Activated naive CD4-positive, alpha-beta T cell treated with anti-CD3 and anti-CD28 coated beads, Interleukin-2, amount 10 ng/mL, durations not matched to agents 7 days and 5 days (primary cell): ENCODE data around the gene BARHL1.

Experiments used
- CTCF ChIA-PET: fragments of 350-600 bp; sonication (Branson Sonifier 250); formaldehyde crosslinking; loops from one replicate; lab custom pipeline; 2021; ENCODE audit warnings: antibody characterized with exemption; lab: Charles Lee
- DNase-seq: peaks from one replicate; pipeline ENCODE4 v3.0.0-alpha.2; 2020
- H3K27ac Mint-ChIP-seq: one replicate; pipeline ENCODE4 v1.8.0; 2021; ENCODE audit warnings: mild to moderate bottlenecking, moderate library complexity, mixed read lengths
- H3K27me3 Mint-ChIP-seq: one replicate; pipeline ENCODE4 v1.8.0; 2021; ENCODE audit warnings: mild to moderate bottlenecking, mixed read lengths
- H3K36me3 Mint-ChIP-seq: one replicate; pipeline ENCODE4 v1.8.0; 2021; ENCODE audit warnings: mixed read lengths
- H3K4me1 Mint-ChIP-seq: one replicate; pipeline ENCODE4 v1.8.0; 2021; ENCODE audit warnings: mixed read lengths
- H3K4me3 Mint-ChIP-seq: one replicate; pipeline ENCODE4 v1.8.0; 2021; ENCODE audit warnings: mild to moderate bottlenecking, moderate library complexity, mixed read lengths
- H3K9me3 Mint-ChIP-seq: one replicate; pipeline ENCODE4 v1.8.0; 2021; ENCODE audit warnings: mixed read lengths

BARHL1 gene

DNA sequence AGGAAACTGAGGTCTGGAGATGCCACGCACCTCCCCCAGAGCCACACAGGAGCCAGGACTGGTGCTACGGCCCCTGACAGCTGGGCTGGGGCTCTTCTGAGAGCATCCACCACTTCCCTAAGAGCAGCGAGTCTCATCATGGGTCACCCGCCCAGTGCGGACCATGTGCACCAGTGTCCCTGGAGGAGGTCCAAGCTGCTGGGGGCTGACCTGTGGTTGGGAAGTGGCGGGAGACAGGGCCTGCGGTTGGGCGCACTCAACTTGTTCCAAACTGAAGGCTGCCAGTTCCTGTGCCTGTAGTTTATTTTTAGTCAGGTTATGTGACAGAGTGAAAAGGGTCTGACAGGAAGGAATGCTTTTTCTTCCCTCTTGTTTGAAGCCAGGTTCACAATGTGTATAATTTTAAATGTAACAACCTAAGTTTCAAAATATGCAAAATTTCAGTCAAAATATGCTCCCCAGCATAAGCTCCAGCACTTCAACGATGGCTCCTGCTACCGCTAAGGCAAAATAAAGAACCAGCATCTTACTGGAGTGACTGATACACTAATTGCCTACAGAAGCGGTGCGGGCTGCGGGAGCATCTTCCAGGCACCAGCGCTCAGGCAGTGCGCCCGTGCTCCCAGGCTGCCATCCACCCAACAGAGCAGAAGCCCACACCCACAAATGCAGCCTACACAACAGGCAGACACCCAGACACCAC lies 14.8 kb downstream of the BARHL1 start:
- no peak for DNase-seq
- CTCF ChIA-PET = interaction anchor here (1.4 kb wide), 1 partner anchor 201 kb away, joined by 3 read pairs; no protein-coding TSS in a partner anchor
- Mint-ChIP-seq H3K4me3 (no peak overlapping the region), H3K9me3 (no peaks in the 10 kb centered on the region), H3K27me3 (peaks cover 9% of the 10 kb centered on the region), H3K27ac (no peak overlapping the region), H3K36me3 (peaks cover 3% of the 10 kb centered on the region), H3K4me1 (peaks cover 6% of the 10 kb centered on the region)

DNA sequence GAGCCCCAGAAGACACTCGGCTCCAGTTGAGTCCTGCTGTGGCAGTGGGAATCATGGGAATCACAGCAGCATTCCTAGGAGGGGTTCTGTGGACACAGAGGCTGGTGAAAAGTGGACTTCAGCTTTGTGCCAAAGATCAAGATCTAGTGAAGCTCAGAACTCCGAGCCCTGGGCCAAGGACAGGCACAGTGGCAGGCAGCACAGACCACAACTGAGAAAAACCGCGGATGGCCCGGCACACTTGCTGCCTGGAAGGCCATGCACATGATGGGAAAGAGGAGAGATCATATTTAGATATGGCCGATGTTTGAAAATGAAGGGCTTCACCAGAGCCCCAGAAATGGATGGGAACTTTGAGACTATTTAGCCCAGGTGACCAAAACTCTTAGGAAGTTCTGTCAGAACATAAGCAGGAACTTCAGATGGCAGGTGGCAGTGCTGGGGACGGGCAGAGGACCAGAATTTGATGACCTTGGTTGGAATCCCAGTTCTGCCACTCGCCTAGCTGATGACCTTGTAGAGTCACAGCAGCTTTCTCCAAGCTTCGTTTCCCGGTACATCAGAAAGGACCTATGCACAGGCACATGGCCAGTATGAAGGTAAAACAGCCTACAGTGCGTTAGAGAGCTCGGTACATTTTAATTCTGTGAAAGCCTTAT lies 18.0 kb downstream of the BARHL1 start:
- no peak overlapping the region for H3K27ac Mint-ChIP-seq
- H3K9me3 Mint-ChIP-seq = no peaks in the 10 kb centered on the region
- no peak for DNase-seq
- no peaks in the 10 kb centered on the region for H3K27me3 Mint-ChIP-seq
- H3K4me3 Mint-ChIP-seq = no peak overlapping the region
- peaks cover 12% of the 10 kb centered on the region for H3K4me1 Mint-ChIP-seq
- no peaks in the 10 kb centered on the region for H3K36me3 Mint-ChIP-seq
- CTCF ChIA-PET = interaction anchor here (0.9 kb wide), 1 partner anchor 130 kb away, joined by 3 read pairs; no protein-coding TSS in a partner anchor

DNA sequence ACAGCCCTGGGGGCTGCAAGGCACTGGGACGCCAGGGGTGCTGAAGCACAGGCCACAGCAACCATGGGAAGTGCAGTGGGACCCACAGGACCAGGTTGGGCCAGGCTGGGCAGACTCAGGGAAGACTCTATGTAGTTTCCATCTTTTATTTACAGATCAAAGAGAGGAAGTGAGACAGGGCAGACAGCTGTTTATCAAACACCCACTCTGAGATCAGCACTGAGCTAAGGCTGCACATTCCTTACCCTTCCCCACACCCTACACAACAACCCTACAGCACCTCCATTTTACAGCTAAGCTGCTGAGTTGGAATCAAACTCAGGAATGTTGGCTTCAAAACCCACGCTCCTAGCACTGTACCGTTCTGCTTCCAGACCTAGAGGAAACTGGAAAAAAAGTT lies 19.8 kb downstream of the BARHL1 start:
- Mint-ChIP-seq H3K27ac (no peak overlapping the region), H3K36me3 (peaks cover 5% of the 10 kb centered on the region), H3K27me3 (no peaks in the 10 kb centered on the region), H3K4me3 (no peak overlapping the region), H3K9me3 (no peaks in the 10 kb centered on the region), H3K4me1 (peaks cover 12% of the 10 kb centered on the region)
- CTCF ChIA-PET = interaction anchor here (0.6 to 1.3 kb wide), 2 partner anchors 11 to 197 kb away, joined by 3 to 4 read pairs; no protein-coding TSS in a partner anchor
- no peak for DNase-seq

DNA sequence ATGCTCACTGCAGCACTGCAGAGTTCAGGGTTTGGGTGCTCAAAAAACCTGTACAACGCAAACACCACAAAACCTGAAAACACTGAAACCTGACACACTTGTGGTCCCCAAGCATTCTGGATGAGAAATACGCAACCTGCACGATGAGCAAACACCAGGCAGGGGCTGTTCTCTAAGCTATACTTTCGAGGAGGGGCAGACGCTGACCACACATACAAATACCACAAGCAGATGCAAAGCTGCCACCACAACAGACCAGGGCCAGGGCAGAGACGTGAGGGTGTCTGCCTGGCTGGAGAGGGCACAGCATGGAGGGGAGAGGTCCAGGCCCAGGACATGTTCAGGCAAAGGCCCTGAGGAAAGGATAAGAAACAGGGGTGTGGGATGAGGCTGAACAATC lies 23.0 kb downstream of the BARHL1 start:
- CTCF ChIA-PET = no interaction called here
- no peak for DNase-seq
- Mint-ChIP-seq H3K27me3 (no peaks in the 10 kb centered on the region), H3K9me3 (no peaks in the 10 kb centered on the region), H3K27ac (no peak overlapping the region), H3K36me3 (peaks cover 9% of the 10 kb centered on the region), H3K4me3 (no peak overlapping the region), H3K4me1 (peaks cover 12% of the 10 kb centered on the region)

DNA sequence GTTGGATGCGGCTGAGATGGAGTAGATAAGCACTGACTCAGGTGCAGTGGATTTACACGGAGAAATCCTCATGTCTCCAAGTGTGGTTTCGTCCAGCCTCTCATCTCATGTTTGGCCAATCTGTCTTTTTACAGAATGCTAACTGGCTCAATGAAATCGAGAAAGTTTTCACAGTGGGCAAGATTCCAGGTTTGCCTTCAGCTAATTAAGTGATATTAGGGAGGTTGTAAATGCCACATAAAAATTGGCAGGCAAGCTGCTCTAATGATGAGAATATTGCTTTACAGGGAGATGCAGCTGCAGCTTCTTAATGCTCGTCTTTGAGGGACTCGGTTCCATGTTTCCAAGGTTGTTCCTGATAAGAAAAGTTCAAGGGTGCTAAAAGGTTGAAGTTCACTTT lies 23.7 kb downstream of the BARHL1 start:
- Mint-ChIP-seq H3K9me3 (no peaks in the 10 kb centered on the region), H3K4me1 (peaks cover 12% of the 10 kb centered on the region), H3K27ac (no peak overlapping the region), H3K4me3 (no peak overlapping the region), H3K36me3 (peaks cover 16% of the 10 kb centered on the region), H3K27me3 (no peaks in the 10 kb centered on the region)
- no peak for DNase-seq
- CTCF ChIA-PET = interaction anchor here (0.6 kb wide), 1 partner anchor 45 kb away, joined by 3 read pairs; no protein-coding TSS in a partner anchor

DNA sequence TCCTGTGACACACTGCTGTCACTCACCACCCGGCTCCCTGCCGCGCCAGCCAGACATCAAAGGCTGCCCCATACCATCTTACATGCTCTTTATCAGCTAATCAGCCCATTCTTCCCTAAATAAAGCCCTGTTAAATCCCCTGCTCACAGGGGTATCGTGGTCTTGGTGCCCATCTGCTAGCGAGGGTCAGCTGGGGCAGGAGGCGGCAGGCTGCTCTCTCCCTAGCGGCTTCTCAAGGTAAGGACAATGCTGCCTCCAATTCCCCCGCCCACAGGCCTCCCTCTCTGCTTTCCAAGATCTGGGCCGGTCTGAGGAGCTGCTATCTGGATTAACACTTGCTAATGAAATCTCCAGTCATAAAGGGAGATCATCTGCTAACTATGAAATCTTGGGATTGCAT lies 26.8 kb downstream of the BARHL1 start:
- no peak overlapping the region for H3K27ac Mint-ChIP-seq
- H3K36me3 Mint-ChIP-seq = peaks cover 22% of the 10 kb centered on the region
- H3K27me3 Mint-ChIP-seq = no peaks in the 10 kb centered on the region
- CTCF ChIA-PET = no interaction called here
- H3K9me3 Mint-ChIP-seq = no peaks in the 10 kb centered on the region
- H3K4me1 Mint-ChIP-seq = no peaks in the 10 kb centered on the region
- DNase-seq = no peak
- no peak overlapping the region for H3K4me3 Mint-ChIP-seq

DNA sequence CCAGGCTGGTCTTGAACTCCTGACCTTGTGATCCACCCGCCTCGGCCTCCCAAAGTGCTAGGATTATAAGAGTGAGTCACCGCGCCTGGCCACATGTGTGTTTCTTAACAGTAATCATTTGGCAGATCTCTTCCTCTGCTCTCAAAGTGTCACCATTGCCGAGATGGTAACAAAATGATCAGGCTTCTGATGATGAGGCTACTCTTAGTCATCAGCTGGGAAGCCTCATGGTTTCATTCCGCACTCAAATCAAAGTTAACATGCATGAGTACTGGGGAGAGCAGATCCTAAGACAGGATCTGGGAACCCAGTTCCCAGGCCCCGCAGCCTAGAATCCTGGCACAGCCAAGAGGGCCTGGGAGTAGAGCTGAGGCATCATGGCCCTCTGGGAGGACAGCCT lies 27.4 kb downstream of the BARHL1 start:
- CTCF ChIA-PET = no interaction called here
- DNase-seq = no peak
- no peaks in the 10 kb centered on the region for H3K9me3 Mint-ChIP-seq
- H3K4me3 Mint-ChIP-seq = no peak overlapping the region
- H3K27me3 Mint-ChIP-seq = no peaks in the 10 kb centered on the region
- H3K27ac Mint-ChIP-seq = no peak overlapping the region
- H3K4me1 Mint-ChIP-seq = no peaks in the 10 kb centered on the region
- peaks cover 26% of the 10 kb centered on the region for H3K36me3 Mint-ChIP-seq

DNA sequence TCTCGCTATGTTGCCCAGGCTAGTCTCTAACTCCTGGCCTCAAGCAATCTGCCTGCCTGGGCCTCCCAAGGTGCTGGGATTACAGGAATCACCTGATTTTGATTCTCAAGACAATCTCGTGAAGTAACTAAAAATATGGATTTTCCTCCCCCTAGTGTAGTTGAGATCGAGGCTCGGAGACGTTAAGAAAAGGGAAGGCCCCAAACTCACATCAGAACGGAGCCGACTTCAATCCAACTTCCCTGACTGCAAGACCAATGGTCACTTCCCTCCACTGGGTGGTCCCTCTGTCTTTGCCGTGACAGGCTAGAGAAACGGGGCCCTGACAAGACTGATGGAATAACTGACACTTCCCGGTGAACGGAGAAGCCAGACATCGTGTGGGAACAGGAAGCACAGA lies 28.3 kb downstream of the BARHL1 start:
- no peak overlapping the region for H3K27ac Mint-ChIP-seq
- DNase-seq = no peak
- CTCF ChIA-PET = no interaction called here
- no peaks in the 10 kb centered on the region for H3K4me1 Mint-ChIP-seq
- peaks cover 29% of the 10 kb centered on the region for H3K36me3 Mint-ChIP-seq
- no peaks in the 10 kb centered on the region for H3K27me3 Mint-ChIP-seq
- no peak overlapping the region for H3K4me3 Mint-ChIP-seq
- H3K9me3 Mint-ChIP-seq = no peaks in the 10 kb centered on the region

DNA sequence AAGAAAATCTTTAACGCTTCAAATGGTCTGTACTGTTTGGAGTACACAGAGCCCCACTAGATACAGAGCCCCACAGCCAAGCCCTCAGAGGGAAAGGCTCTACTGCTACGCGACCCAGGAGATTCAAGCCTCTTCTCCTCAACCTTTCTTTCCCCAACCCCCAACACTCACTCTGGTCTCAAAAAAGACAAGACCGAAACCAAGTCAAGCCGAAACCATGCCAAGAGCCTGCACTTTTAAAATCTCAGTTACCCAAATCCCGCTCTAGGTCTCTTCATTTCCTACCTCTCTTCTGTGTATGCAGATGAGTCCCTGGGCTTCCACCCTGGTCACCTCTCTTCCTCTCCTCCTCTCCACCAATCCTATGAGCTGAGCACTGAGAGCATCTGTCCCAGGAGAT lies 31.9 kb downstream of the BARHL1 start:
- no peaks in the 10 kb centered on the region for H3K4me1 Mint-ChIP-seq
- H3K27me3 Mint-ChIP-seq = no peaks in the 10 kb centered on the region
- no peaks in the 10 kb centered on the region for H3K9me3 Mint-ChIP-seq
- CTCF ChIA-PET = interaction anchor here (1.1 kb wide), 1 partner anchor 12 kb away, joined by 4 read pairs; no protein-coding TSS in a partner anchor
- no peak overlapping the region for H3K4me3 Mint-ChIP-seq
- H3K36me3 Mint-ChIP-seq = peaks cover 33% of the 10 kb centered on the region
- no peak overlapping the region for H3K27ac Mint-ChIP-seq
- no peak for DNase-seq

DNA sequence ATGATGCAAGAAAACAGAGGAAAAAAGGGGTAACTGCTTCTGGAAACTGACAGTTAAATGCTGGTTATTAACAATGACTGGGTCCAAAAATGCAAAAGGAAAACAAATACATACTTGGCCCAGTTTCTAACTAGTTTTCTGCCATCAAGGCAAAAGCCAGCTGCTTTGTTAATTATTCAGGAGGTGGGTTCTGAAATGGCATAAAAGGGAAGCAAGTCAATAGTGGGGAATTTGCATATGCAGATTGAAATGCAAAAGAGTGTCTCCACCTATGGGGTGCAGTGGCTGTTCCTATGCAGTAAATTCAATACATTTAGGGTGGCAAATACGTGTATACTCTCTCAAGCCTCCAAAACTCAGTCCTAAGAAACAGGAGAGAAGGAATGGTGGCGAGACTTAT lies 33.4 kb downstream of the BARHL1 start:
- no peak for DNase-seq
- CTCF ChIA-PET = no interaction called here
- no peak overlapping the region for H3K4me3 Mint-ChIP-seq
- no peaks in the 10 kb centered on the region for H3K27me3 Mint-ChIP-seq
- H3K9me3 Mint-ChIP-seq = no peaks in the 10 kb centered on the region
- no peaks in the 10 kb centered on the region for H3K4me1 Mint-ChIP-seq
- no peak overlapping the region for H3K27ac Mint-ChIP-seq
- peaks cover 25% of the 10 kb centered on the region for H3K36me3 Mint-ChIP-seq

DNA sequence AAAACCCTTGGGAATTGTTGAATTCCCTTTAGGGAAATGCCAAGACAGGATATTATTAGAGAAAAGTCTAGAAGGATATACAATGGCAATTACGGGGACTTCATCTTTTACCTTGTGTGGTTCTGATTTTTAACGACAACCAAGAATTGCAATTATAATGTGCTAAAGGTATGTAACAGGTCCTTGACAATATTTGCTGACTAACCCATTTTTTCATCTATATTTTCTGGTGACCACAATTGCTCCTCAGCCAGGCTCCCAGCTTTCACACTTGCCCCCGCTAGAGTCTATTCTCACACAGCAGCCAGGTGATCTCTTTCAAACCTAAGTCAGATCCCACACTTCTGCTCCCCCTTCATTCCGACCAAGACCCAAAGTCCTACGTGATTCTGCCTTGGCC lies 34.3 kb downstream of the BARHL1 start:
- Mint-ChIP-seq H3K4me3 (no peak overlapping the region), H3K36me3 (peaks cover 19% of the 10 kb centered on the region), H3K4me1 (no peaks in the 10 kb centered on the region), H3K27me3 (no peaks in the 10 kb centered on the region), H3K9me3 (no peaks in the 10 kb centered on the region), H3K27ac (no peak overlapping the region)
- CTCF ChIA-PET = interaction anchor here (0.7 to 1.2 kb wide), 2 partner anchors 10 to 78 kb away, joined by 3 to 4 read pairs; no protein-coding TSS in a partner anchor
- no peak for DNase-seq

DNA sequence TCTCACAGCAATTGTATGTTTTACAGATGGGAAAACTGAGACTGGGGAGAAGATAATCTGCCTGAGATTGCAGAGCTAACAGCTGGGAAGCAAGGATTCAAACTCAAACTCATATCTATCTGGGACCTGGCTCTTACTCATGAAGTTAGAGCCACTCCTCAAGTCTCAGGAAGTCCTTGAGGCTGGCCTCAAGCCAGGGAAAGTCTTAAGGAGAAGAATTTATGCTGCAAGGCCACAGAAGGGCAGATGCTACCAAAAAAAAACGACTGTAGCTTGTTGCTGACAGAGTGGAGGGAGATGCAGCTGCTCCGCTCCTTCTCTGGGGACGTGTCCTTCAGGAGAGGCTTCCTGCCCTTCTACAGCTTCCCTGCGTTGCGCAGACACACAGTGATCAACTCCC lies 39.8 kb downstream of the BARHL1 start:
- H3K27me3 Mint-ChIP-seq = no peaks in the 10 kb centered on the region
- no peaks in the 10 kb centered on the region for H3K9me3 Mint-ChIP-seq
- H3K36me3 Mint-ChIP-seq = peaks cover 15% of the 10 kb centered on the region
- CTCF ChIA-PET = no interaction called here
- no peak overlapping the region for H3K27ac Mint-ChIP-seq
- DNase-seq = no peak
- no peaks in the 10 kb centered on the region for H3K4me1 Mint-ChIP-seq
- no peak overlapping the region for H3K4me3 Mint-ChIP-seq

DNA sequence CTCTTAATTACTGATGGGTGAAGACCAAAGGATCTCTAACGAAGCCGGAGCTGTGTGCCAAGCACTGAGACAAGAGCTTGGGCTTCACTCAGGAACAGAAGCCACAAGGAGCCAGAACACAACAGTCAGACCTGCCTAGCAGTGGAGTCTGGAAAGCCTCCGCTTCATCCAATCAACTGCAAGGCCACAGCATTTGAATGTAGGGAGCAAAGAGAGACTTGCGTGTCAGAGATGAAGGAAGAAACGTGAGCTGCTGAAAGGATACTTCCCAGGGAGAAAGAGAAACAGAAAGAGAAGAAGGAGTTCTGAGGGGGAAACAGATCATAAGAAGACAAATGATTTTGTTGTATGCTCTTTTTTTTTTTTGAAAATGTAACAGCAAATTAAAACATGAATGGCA lies 43.9 kb downstream of the BARHL1 start:
- Mint-ChIP-seq H3K9me3 (no peaks in the 10 kb centered on the region), H3K36me3 (peaks cover 20% of the 10 kb centered on the region), H3K4me3 (no peak overlapping the region), H3K27ac (no peak overlapping the region), H3K27me3 (no peaks in the 10 kb centered on the region), H3K4me1 (no peaks in the 10 kb centered on the region)
- CTCF ChIA-PET = no interaction called here
- no peak for DNase-seq

DNA sequence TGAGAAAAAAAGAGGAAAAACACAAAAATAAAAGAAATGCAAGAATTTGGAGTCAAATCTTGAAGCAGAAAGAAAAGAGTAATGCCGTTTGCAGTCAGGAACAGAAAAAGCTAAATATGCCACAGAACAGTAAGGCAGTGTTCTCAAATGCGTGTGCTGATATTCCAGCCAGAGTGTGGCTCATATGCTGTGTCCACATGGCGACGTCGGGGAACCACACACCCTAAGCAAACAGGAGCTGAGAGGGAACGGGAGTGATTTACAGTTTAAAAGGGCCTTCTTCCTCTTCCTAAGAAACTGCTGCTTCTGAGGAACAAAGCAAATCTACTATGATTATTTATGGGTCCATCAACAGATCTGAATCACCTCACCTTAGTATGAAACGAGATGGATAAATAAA lies 44.7 kb downstream of the BARHL1 start:
- Mint-ChIP-seq H3K9me3 (no peaks in the 10 kb centered on the region), H3K4me3 (no peak overlapping the region), H3K27me3 (no peaks in the 10 kb centered on the region), H3K27ac (no peak overlapping the region), H3K36me3 (peaks cover 21% of the 10 kb centered on the region), H3K4me1 (no peaks in the 10 kb centered on the region)
- CTCF ChIA-PET = no interaction called here
- DNase-seq = no peak

DNA sequence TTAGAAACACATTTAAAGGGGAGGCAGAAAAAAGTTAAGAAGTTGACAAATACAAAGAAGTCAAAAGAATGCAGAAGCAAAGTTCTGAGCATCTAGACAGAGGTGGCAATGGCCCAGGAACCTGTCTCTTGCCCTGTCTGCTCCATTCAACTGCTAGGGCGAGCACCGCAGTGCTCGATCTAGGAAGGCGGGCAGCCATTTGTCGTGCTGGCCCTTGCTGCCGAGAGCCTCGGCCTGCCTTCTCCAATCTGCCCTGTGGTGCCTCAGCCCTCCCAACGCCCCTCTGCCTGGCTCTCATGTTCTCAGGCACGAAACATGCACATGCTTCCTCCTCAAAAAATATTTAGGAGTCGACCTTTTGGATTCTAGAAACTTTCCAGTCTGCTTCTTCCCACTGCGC lies 45.2 kb downstream of the BARHL1 start:
- H3K27me3 Mint-ChIP-seq = no peaks in the 10 kb centered on the region
- H3K4me1 Mint-ChIP-seq = no peaks in the 10 kb centered on the region
- H3K36me3 Mint-ChIP-seq = peaks cover 18% of the 10 kb centered on the region
- no peak overlapping the region for H3K4me3 Mint-ChIP-seq
- no peak for DNase-seq
- H3K9me3 Mint-ChIP-seq = no peaks in the 10 kb centered on the region
- H3K27ac Mint-ChIP-seq = no peak overlapping the region
- CTCF ChIA-PET = no interaction called here
